ENCODE measurements around the gene STUM.

GRCh38 chr1:226545836-226546596 is 2.5 kb upstream of the STUM start:
- no peak for TF ChIP-seq POLR2A (IDR thresholded peaks at IDR 0.05)
- TF ChIP-seq, protein P1, sequence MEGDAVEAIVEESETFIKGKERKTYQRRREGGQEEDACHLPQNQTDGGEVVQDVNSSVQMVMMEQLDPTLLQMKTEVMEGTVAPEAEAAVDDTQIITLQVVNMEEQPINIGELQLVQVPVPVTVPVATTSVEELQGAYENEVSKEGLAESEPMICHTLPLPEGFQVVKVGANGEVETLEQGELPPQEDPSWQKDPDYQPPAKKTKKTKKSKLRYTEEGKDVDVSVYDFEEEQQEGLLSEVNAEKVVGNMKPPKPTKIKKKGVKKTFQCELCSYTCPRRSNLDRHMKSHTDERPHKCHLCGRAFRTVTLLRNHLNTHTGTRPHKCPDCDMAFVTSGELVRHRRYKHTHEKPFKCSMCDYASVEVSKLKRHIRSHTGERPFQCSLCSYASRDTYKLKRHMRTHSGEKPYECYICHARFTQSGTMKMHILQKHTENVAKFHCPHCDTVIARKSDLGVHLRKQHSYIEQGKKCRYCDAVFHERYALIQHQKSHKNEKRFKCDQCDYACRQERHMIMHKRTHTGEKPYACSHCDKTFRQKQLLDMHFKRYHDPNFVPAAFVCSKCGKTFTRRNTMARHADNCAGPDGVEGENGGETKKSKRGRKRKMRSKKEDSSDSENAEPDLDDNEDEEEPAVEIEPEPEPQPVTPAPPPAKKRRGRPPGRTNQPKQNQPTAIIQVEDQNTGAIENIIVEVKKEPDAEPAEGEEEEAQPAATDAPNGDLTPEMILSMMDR (IDR thresholded peaks at IDR 0.05), result no peak
- TF ChIP-seq EP300 (IDR thresholded peaks at IDR 0.05; ENCODE audit: low read depth), result no peak
- no peak for TF ChIP-seq POLR2AphosphoS5 (IDR thresholded peaks at IDR 0.05)

Measured in transverse colon (tissue), 4 donors.